ENCODE data around the gene CAMSAP1.

CAMSAP1 gene

DNA sequence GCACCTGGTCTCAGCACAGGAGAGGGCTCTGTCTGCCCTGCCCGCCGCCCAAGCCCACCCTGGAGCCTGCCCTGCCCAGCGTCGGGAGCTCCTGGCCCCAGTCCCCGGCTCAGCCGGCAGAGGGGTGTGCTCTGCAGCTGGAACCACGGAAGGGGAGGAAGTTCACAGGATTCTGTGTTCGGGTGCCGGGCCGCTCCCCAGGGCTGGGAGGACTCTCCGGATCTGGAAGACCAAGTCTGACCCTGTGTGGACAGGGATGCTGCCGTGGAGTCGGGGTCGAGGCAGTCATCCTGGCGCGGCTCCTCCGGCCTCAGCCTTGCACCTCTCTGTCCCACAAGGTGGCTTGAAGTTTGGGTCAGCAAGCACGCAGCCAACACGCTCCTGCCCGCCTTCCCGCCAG lies 126.7 kb downstream of the CAMSAP1 start:
- DNase-seq (ENCODE audit: insufficient read length, low spot score) (no peak), FAIRE-seq (no peak)

DNA sequence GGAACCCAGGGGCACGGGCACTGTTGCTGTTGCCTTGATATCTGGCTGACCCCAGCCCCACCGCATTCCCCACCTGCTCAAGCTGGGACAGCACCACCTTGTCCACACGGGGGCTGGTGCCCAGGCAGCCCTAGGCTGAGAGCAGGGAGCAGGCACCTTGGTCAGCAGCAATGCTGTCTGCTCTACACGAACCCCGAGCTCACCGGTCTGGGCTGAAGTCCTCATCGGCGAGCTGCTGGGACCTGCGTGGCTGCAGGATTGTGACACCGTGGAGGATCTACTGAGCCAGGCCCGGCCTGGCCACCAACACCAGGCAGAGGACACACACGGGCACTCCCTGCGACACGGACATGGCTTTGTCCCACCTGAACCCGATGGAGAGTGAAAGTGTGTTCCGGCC lies 127.3 kb downstream of the CAMSAP1 start:
- DNase-seq (ENCODE audit: insufficient read length, low spot score) = no peak
- no peak for FAIRE-seq

DNA sequence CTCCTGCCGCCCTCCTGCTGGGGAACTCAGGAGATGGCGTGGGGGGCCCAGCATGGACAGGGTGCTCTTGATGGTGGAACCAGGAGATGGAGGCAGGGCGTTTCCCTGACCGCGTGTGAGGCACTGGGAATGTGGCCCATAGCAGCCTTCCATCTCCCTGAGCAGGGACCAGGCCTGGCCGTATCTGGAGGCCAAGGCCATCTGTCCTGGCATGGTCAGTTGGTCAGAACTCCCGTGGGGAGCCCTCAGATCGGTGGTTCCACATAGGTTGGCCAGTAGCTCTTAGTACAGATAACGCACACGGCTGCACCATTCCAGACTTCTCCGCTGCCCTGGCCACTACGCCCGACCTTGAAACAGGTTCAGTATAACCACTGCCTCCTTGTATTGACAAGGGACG lies 127.8 kb downstream of the CAMSAP1 start:
- DNase-seq (ENCODE audit: insufficient read length, low spot score) = no peak
- FAIRE-seq = no peak

DNA sequence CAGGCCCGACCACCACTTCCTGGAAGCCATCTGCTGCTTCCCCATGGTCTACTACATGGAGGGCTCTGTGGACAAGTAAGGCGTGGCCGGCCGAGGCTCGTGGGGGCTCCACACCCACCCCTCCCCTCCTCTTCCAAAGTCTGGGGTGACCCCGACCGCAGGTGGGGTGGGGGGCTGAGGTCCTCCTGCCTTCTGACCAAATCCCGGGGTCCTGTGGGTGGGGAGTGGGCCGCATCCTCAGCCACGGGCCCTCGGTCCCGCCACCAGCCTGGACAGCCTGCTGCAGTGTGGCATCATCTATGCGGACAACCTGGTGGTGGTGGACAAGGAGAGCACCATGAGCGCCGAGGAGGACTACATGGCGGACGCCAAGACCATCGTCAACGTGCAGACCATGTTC lies 128.9 kb downstream of the CAMSAP1 start:
- FAIRE-seq = no peak
- DNase-seq (ENCODE audit: insufficient read length, low spot score) = no peak

DNA sequence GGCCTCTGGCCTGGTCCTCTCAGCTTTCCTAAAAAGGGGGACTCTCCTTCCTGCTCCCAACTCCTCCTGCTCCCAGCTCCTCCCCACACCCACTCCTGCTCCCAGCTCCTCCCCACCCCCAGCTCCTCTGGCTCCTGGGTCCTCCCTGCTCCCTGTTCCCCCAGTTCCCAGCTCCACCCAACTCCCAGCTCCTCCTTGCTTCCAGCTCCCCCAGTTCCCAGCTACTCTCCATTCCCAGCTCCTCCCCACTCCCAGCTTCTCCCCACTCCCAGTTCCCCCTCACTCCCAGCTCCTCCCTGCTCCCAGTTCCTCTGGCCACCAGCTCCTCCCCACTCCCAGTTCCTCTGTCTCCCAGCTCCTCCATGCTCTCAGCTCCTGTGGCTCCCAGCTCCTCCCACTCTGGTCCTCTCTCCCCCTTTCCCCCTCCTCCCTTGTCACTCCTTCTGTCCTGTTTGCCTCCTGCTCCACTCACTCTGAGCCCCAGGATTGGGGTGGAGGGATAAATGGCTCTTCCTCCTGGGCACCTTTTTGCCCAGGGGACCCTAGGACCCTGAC lies 129.6 kb downstream of the CAMSAP1 start:
- DNase-seq (ENCODE audit: insufficient read length, low spot score) (no peak), FAIRE-seq (no peak)

DNA sequence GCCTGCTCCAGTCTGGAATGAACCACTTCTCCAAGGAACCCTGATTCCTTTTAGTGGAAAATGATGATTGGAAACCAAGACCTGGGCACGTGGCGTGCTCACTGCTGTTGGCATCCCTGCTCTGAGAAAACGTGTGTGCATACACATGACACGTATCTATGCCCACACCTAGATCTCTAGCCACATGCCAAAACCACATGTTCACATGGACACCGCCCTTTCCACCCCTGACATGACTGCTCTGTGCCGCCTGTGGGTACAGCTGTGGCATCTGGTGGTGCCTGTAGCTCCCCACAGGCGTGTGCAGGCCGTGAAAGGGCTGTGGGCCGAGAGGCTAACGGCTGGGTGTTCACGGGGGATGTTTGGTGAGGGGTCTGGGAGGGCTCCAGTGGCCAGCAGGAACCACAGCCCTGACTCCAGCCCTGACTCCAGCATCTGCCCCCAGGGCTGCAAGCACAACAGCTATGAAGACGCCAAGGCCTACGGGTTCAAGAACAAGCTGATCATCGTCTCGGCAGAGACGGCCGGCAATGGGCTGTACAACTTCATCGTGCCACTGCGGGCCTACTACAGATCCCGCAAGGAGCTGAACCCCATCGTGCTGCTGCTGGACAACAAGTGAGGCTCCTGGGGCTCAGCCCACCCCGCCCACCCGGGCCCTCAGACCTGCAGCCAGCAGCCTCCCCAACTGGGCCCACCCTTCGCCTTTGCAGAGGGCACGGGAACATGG lies 130.3 kb downstream of the CAMSAP1 start:
- FAIRE-seq = no peak
- DNase-seq (ENCODE audit: insufficient read length, low spot score) = no peak

DNA sequence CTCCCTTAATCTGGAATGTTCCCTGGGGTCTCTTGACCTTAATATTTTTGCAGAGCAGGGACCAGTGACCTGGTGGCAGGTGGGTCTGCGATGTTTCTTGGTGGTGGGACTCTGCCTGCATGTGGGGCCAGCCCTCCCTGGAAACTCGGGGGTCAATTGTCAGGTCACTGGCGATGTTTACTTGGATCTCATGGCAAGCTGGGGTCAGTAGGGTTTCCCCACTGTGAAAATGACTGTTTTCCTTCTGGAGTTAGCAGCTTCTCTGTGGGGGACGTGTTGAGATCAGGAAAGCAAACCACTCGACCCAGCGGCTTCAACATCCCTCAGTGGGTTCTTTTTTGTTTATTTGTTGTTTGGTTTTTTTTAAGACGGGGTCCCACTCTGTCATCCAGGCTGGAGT lies 131.4 kb downstream of the CAMSAP1 start:
- no peak for DNase-seq (ENCODE audit: insufficient read length, low spot score)
- FAIRE-seq = no peak

DNA sequence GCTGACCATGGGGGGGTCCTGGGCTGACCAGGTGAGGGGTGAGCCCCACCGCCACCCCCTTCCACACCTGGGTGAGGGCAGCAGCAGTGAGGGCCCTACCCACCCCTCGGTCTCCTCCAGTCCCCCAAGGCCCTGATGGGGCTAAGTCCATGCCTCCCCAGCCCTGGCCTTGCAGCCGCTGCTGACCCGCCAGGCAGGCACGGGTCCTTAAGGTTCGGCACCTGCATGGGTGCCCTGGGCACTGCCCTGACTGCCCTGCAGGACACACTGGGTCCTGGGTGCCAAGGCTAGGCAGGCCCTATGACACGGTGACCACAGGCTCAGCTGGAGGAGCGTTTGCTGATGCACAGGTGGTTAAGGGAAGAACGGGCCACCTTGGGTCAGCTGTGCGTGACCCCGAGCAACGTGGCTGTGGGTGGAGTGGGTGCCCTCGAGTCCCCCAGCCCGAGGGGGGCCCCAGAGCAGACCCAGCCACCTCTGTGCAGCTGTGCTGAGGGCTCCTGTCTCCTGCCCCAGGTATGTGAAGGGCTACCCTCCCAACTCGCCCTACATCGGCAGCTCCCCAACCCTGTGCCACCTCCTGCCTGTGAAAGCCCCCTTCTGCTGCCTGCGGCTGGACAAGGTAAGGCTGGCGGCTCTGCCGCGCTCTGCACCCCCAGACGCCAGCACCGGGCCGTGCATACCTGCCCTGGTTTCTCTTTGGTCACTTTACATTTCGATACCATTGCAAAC lies 132.4 kb downstream of the CAMSAP1 start:
- no peak for DNase-seq (ENCODE audit: insufficient read length, low spot score)
- FAIRE-seq = no peak

DNA sequence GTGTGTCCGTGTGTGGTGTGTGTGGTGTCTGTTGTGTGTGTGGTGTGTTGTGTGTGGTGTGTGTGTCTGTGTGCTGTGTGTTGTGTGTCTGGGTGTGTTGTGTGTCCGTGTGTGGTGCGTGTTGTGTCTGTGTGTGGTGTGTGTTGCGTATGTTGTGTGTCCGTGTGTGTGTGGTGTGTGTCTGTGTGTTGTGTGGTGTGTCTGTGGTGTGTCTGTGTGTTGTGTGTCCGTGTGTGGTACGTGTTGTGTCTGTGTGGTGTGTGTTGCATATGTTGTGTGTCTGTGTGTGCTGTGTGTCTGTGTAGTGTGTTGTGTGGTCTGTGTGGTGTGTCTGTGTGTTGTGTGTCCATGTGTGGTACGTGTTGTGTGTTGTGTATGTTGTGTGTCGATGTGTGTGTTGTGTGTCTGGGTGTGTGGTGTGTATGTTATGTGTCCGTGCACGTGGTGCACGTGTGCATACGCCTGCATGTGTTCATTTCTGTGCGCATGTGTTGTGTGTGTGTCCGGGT lies 133.1 kb downstream of the CAMSAP1 start:
- FAIRE-seq = no peak
- DNase-seq (ENCODE audit: insufficient read length, low spot score) = no peak

DNA sequence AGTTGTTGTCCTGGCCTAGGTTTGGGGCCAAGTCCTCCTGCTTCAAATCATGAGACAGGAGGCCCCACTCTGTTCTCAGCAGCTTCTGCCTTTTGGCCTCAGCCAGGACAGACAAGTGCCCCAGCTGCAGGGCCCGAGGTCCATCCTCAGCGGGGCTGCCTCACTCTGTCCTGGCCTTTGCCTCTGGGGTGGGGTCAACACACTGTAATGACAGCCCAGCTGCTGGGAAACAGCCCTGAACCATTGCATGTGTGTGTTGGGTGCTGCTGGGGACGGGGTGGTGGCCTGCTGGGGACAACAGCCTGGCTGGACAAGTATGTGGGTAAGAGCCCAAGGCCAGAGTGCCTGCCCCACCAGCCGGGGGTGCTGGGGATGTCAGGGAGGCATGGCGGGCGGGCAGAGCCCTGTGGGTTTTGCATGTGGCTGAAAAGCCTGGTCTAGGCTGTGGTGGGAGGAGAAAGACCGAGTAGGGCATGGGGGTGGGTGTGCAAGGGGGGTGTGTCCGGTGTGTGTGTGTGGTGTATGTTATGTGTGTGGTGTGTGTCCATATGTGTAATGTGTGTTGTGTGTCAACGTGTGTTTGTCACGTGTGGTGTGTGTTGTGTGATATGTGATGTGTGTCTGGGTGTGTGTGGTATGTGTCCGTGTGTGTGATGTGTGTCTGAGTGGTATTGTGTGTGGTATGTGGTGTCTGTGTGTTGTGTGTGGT lies 133.7 kb downstream of the CAMSAP1 start:
- no peak for DNase-seq (ENCODE audit: insufficient read length, low spot score)
- FAIRE-seq = no peak

DNA sequence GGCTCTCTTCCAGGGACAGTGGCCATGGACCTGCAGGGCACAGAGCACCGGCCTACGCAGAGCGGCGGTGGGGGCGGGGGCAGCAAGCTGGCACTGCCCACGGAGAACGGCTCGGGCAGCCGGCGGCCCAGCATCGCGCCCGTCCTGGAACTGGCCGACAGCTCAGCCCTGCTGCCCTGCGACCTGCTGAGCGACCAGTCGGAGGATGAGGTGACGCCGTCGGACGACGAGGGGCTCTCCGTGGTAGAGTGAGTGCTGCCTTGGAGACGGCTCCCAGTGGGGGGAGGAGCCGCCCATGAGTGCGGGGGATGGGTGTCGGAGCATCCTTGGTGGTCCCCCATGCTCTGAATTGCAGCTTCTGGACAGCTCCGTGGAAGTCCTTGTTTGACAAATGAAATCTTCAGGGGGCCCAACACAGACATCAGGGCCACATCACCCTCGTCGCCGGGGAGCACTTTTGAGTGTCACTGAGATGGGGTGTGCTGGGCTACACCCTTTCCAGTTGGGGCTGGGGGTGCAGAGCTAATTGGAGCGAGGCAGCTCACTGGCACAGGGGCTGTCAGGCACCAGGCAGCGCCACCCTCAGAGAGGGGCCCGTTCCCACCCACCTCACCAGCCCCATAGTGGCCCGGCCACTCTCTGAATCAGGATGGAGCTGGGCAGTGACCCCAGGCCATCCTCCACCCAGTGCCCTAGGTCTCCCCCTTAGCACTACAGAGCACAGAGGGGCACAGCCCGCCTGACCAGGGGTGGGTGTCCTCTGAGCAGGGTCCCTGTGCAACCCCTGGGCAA lies 134.4 kb downstream of the CAMSAP1 start:
- FAIRE-seq = no peak

DNA sequence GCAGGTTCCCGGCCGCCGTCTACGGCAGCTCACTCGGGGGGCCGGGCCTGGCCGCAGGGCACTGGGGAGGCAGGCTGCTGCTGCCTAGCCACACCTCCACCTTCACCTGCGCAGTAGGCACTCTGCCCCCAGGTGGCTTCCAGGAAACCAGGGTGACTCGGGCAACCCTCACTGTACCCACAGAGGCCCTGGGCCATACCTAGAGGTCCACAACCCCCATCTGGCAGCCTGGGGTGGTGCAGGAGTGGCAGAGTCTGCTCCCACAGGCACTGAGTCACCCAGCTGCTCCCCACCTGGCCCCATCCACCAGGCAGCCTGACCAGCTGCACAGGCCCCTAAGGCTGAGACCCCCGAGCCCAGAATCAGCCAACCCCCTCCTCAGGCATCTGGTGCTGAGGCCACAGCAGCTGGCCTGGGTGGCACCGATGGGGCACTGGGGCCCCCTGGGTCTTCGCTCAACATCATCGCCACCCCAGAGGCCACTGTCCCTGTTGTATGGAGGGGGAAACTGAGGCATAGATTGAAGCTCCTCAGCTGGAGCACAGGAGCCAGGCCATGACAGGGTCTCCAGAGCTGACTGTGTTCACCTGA lies 135.2 kb downstream of the CAMSAP1 start:
- no peak for DNase-seq (ENCODE audit: insufficient read length, low spot score)
- no peak for FAIRE-seq

More for the DNA sequence above, 134.4 kb downstream of the CAMSAP1 start:
- no peak for DNase-seq (ENCODE audit: insufficient read length, low spot score)

DNA sequence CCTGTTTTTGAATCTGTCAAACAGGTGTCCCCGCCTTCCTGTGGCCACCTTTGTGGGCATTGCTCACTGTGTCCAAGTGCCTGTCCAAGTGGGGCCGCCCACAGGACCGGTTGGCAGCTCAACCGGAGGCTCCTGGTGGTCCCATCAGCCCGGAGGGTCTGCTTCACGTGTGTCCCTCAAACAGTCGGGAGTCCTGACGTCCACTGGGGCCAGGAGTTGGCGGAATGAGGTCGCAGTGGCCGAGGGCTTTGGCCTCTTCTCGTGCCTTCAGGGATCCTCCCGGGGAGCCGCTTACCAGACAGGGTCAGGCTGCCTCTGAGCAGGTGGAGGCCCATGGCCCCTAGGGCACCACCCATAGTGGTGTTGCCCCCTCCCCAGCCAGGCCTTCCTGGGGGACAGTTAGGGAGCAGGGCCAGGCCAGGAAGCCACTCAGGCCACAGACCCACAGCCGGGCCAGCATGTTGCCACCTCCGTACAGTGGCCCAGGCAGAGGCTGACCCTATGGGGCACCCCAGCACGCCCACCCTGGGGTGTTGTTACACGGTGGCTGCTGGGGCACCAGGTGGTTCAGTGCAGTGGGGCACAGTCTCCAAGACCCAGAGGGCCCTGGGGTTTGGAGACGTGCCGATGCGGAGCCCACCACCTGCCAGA lies 135.8 kb downstream of the CAMSAP1 start:
- FAIRE-seq = no peak
- no peak for DNase-seq (ENCODE audit: insufficient read length, low spot score)

DNA sequence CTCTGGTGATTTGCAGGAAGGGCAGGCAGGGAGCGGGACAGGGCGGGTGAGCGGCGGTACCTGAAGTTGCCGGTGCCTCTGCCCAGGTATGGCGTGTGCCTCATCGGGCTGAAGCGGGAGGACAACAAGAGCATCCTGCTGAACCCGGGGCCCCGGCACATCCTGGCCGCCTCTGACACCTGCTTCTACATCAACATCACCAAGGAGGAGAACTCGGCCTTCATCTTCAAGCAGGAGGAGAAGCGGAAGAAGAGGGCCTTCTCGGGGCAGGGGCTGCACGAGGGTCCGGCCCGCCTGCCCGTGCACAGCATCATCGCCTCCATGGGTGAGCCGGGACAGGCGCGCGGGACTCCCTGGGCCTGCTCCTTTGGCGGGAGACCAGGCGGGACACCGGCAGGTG lies 136.6 kb downstream of the CAMSAP1 start:
- FAIRE-seq (no peak), DNase-seq (ENCODE audit: insufficient read length, low spot score) (no peak)

DNA sequence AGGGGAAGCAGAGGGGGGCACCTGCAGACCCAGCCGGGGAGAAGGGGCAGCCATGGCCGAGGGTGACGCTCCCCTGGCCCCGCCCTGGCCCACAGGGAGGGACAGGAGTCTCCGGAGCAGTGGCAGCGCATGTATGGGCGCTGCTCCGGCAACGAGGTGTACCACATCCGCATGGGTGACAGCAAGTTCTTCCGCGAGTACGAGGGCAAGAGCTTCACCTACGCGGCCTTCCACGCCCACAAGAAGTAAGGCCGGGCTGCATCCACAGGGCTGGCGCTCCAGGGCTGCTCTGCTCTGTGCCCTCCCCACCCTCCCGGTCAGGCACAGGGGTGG lies 137.2 kb downstream of the CAMSAP1 start:
- FAIRE-seq = no peak
- DNase-seq (ENCODE audit: insufficient read length, low spot score) = no peak

DNA sequence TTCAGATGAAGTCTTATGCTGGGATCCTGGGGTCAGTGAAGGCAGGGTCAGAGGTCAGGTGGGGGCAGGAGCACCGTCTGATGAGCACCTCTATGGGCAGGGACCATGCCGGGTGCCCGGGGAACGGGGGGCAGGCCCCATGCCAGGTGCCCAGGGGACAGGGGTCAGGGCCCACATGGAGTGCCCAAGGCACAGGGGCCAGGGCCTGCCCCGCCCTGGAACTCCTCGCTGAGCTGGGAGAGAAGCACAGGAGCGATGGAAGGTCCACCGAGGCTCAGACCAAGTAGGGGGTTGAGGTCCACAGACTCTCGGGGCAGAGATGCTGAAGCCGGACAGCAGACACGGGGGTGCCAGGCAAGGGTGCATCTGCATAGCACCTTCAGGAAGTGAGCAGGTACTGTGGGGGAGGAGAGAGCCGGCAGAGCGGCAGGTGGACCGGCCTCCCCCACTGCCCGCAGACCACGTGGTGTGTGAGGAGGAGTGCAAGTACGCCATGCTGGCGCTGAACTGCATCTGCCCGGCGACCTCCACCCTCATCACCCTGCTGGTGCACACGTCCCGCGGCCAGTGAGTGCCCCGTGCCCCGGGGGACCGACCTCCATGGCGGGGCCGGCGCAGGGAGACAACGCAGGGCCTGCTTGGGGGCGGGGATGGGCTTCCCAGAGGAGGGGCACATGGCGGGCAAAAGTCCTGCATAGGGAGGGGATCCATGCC lies 137.7 kb downstream of the CAMSAP1 start:
- no peak for FAIRE-seq
- no peak for DNase-seq (ENCODE audit: insufficient read length, low spot score)

DNA sequence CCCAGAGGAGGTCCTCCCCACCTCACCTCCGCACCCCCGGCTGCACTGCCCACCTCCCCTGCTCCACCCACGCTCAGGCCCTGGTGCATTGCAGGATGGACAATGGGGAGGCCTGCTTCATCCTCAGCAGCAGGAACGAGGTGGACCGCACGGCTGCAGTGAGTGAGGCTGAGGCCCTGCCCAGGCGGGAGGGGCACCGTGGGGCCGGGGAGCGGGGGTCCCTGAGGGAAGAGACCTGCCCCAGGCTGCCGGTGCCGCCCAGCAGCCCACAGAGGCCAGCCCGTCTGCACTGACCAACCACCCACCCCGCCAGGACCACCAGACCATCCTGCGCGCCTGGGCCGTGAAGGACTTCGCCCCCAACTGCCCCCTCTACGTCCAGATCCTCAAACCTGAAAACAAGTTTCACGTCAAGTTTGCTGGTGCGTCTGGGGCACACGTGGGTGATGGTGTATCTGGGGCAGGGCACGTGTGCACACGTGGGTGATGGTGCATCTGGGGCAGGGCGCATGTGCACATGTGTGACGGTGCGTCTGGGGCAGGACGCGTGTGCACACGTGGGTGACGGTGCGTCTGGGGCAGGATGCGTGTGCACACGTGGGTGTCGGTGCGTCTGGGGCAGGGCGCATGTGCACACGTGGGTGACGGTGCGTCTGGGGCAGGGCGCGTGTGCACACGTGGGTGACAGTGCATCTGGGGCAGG lies 138.7 kb downstream of the CAMSAP1 start:
- DNase-seq (ENCODE audit: insufficient read length, low spot score) (no peak), FAIRE-seq (no peak)

DNA sequence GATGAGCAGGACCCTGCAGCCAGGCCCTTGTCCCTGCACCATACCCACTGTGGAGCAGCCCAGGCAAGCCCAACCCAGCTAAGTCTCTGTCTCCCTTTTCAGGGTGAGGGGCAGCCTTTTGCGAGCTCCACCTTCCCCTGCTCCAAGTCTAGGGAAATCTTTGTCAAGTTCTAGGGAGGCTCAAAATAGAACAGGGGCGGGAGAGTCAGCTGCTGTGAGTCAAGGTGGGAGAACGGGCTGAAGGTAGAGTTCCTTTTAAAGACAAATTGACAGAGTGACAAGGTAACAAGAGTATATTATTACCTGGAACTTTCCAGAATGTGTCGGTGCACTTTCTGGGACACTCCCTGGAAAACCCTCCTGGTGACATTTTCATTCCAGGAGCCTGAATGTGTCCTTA lies 140.6 kb downstream of the CAMSAP1 start:
- DNase-seq (ENCODE audit: insufficient read length, low spot score) (no peak), FAIRE-seq (no peak)

DNA sequence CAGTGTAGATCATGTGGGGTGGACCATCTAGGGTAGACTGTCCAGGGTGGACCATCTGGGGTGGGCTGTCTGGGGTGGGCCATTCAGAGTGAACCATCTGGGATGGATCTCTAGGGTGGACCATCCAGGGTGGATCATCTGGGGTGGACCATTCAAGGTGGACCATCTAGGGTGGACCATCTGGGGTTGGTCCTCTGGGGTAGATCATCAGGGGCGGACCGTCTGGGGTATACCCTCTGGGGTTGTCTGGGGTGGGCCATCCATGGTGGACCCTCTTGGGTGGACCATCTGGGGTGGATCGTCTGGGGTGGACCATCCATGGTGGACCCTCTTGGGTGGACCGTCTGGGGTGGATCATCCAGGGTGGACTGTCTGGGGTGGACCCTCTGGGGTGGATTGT lies 141.1 kb downstream of the CAMSAP1 start:
- no peak for FAIRE-seq
- DNase-seq (ENCODE audit: insufficient read length, low spot score) = no peak
